Measurements from ENCODE around the gene YIF1B.
A peak's percentile ranks its signal among the peaks of the same experiment; 100 is the strongest.
"Not testable (repeated sequence)": the region's sequence is repeated elsewhere in the genome, so short reads cannot be mapped to it uniquely, and the experiment has no call there.

The YIF1B gene, protein sequence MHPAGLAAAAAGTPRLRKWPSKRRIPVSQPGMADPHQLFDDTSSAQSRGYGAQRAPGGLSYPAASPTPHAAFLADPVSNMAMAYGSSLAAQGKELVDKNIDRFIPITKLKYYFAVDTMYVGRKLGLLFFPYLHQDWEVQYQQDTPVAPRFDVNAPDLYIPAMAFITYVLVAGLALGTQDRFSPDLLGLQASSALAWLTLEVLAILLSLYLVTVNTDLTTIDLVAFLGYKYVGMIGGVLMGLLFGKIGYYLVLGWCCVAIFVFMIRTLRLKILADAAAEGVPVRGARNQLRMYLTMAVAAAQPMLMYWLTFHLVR

DNA sequence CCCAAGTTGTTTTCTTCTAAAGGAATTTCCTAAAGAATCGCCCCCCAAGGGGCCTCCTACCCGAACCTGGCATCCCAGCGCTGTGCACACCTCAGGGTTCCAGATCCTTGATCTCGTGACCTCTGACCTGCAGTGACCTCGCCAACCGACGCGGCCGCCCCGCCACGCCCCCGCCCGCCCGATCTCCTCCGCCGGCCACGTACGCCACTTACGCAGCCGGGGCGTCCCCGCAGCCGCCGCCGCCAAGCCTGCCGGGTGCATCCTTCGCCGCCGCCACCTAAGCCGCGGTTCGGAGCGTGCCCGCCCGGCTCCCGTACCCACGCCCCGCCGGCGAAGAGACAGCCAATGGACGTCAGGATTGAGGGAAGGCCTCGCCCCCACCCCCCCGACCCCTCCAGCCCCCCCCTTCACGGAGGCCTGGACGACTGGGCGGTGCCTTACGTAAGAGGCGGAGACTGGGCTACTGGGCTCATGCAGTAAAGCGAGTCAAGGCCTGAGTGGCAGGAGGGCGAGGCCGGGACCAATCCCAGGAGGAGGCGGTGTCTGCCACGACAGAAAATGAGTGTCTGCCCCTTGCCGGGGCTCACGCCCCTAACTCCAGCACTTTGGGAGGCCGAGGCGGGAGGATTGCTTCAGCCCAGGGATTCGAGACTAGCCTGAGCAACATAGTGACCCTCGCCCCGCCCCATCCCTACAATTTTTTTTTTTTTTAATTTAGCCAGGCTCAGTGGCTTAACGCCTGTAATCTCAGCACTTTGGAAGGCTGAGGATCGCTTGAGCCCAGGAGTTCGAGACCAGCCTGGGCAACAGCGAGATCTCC is at the start of gene YIF1B:
YIF1B (minus strand) TSS at position 291 of the 820 bp plus-strand sequence; CDS start at position 261, 30 bp downstream.
- peak; percentile 94 to 95 for DNase-seq

- DNase-seq, result not testable (repeated sequence)
Measured at GRCh38 chr19:38362946-38363688, 47.4 kb upstream of the YIF1B start.

- DNase-seq, result peak; percentile 78 to 91
Measured at GRCh38 chr19:38362076-38362945, 46.6 kb upstream of the YIF1B start.

GRCh38 chr19:38361633-38362075 is 45.9 kb upstream of the YIF1B start:
- DNase-seq, result peak; percentile 70 to 78

GRCh38 chr19:38360839-38361631 is 45.3 kb upstream of the YIF1B start:
- peak; percentile 2 to 14 for DNase-seq

- no peak for DNase-seq
Measured at GRCh38 chr19:38360351-38360750, 44.6 kb upstream of the YIF1B start.

GRCh38 chr19:38359242-38360021 is 43.7 kb upstream of the YIF1B start:
- no peak for DNase-seq

DNA sequence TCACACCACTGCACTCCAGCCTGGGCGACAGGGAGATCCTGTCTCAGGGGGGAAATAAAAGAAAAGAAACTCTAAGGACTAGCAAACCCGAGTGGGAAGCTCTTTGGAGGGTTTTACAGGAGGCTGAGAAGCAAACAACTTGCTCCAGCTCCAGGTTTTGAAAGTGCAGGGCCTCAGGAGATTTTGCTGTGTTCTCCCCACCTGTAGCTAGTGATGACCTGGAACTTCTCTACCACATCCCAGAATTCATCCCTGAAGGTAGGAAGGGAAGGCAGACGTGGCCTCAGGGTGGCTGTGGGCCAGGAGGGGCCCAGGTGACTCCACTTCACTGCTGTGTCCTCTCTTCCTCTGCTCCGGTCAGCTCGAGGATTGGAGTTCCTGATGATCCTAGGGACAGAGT is 42.3 kb upstream of the YIF1B start:
- no peak for DNase-seq

GRCh38 chr19:38355728-38356725 is 40.3 kb upstream of the YIF1B start:
- no peak for DNase-seq

GRCh38 chr19:38352611-38353010 is 36.9 kb upstream of the YIF1B start:
- no peak for DNase-seq

GRCh38 chr19:38351865-38352395 is 36.2 kb upstream of the YIF1B start:
- no peak for DNase-seq

- no peak for DNase-seq
Measured at GRCh38 chr19:38350883-38351282, 35.1 kb upstream of the YIF1B start.

GRCh38 chr19:38346837-38347236 is 31.1 kb upstream of the YIF1B start:
- DNase-seq, result no peak

- DNase-seq, result no peak
Measured at GRCh38 chr19:38340927-38341326, 25.2 kb upstream of the YIF1B start.

- not testable (repeated sequence) for DNase-seq
Measured at GRCh38 chr19:38339011-38339410, 23.3 kb upstream of the YIF1B start.

- DNase-seq, result no peak
Measured at GRCh38 chr19:38337360-38337653, 21.6 kb upstream of the YIF1B start.

- peak; percentile 98 to 99 for DNase-seq
Measured at GRCh38 chr19:38336638-38337359, 21.1 kb upstream of the YIF1B start.

DNA sequence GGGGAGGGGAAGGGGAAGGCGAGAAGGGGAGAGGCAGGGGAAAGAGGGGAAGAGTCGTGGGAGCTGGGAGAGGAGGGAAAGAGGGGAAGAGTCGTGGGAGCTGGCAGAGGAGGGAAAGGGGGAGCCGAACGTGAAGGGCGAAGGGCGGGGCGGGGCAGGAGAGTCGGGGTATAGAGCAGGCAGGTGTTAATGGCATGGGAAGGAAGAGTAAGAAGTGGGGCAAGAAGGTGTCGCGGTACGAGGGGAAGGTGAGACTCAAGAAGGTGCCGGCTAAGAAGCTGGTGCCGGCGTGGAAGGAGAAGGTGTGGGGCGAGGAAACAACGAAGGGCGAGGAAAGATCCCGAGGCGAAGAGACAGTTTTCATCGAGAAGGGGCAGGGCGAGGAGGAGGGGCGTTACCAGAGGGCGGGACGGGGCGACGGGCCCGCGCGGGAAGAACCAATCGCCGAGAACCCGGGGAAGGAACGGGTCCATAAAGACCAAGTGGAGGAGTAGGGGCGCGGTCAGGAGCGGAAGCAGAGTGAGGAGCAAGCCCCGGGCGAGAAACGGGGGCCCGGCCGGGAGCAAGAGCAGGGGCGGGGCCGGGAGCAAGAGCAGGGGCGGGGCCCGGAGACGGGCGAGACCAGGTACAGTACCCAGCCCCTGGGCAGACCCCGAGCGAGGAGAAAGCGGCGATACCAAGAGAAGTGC is 20.3 kb upstream of the YIF1B start:
- peak; percentile 96 to 98 for DNase-seq
